HG03064 (cell line): ENCODE data around the gene MAP4K2.
"Not testable (repeated sequence)": the region's sequence is repeated elsewhere in the genome, so short reads cannot be mapped to it uniquely, and the experiment has no call there.

Experiments used
- ATAC-seq: cut with Tn5 transposase; IDR thresholded peaks from one replicate; pipeline ENCODE4 v1.9.1; 2021; ENCODE audit warnings: low read depth; ENCODE audit not compliant: unreplicated experiment

MAP4K2 gene

DNA sequence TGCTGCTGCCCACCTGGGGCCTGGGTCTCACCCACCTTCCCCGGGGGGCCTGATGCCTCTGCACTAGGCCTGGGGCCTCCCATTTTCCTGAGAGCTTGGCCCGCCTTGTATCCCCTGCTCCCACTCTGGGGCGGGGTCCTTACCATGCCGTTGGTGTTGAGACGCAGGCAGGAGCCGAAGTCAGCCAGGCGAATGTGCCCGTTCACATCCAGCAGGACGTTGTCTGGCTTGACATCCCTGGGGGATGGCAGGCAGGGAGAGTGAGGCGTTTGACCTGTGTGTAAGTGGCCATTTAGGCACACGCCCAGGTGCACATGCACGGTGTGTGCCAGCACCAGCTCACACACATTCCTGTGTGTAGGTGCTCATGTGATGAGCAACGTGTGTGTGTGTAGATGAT is 36.3 kb upstream of the MAP4K2 start:
- ATAC-seq: no peak

DNA sequence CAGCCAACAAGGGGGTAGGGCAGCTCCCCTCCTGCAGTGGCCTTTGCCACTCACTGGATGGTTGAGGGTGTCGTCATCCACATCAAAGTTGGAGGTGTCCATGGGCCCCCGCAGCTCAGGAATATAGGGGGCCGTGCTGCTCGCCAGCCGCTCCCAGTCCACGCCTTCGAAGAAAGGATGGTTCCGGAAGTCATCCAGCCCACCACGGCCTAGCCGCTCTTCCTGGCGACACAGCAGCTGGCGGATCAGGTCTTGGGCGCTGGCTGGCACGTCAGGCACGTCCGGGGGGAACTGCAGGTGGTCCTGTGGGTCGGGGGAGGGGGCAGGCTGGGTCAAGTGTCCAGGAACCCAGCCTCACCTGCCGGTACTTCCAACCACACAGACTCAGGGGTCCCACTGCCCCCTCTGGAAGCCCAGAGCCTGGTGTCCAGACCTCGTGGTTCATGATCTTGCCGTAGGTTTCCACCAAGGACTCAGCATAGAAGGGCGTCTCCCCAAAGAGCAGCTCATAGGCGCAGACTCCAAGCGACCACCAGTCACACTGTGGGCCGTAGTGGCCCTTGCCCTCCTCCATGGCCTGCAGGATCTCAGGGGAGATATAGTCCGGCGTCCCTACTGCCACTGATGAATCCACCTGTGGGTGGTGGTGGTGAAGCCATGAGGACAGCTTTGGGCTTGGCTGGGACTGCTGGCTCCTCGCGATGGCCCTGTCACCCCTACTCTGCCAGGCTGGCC is 35.8 kb upstream of the MAP4K2 start:
- ATAC-seq: no peak

DNA sequence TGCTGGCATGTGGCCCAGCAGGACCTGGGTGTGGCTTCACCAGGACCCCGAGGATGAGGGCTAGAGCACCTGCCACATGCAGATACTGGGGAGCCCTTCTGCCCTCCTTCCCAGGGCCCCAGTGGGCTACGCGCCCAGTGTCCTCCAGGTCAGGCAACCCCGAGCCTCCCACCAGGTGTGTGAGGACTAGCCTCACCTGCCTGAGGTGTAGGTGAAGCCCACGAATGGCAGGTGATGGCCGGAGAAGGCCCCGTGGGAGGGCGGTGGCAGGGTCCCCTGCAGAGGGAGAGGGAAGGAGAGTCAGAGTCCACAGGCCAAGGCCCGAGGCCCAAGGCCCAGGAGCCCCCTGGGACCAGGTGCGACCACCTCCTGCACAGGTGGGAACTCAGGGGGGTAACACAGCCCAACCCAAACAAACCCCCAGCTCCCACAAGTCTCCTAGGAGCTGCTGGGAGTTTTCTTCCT is 34.9 kb upstream of the MAP4K2 start:
- no peak for ATAC-seq

DNA sequence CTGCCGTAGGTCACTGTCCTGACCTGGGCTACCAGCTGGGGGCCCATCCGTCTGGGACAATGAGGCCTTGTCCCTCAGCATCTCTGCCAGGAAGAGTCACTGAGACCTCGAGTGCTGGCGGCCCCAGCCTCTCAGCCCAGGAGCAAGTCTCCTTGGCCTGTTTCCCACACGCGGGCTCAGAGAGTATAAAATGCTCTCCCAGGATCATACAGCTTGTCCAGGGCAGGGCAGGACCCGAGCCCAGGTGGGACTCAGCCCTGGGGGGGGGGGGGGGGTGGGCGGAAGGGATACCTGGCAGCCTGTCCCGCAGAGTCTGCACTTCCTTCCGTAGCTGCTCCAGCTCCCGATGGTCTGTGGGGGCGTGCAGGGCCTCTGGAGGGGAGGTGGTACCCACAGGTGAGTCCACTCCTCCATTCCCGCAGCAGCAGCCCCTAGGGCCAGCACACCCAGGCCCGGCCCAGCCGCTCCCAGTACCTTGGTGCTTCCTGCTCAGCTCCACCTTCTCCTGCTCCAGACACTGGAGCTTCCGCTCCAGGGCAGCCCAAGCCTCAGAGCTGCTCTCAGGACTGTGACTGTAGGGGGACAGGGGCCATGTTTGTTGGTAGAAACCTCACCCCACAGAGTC is 33.5 kb upstream of the MAP4K2 start:
- ATAC-seq: no peak

DNA sequence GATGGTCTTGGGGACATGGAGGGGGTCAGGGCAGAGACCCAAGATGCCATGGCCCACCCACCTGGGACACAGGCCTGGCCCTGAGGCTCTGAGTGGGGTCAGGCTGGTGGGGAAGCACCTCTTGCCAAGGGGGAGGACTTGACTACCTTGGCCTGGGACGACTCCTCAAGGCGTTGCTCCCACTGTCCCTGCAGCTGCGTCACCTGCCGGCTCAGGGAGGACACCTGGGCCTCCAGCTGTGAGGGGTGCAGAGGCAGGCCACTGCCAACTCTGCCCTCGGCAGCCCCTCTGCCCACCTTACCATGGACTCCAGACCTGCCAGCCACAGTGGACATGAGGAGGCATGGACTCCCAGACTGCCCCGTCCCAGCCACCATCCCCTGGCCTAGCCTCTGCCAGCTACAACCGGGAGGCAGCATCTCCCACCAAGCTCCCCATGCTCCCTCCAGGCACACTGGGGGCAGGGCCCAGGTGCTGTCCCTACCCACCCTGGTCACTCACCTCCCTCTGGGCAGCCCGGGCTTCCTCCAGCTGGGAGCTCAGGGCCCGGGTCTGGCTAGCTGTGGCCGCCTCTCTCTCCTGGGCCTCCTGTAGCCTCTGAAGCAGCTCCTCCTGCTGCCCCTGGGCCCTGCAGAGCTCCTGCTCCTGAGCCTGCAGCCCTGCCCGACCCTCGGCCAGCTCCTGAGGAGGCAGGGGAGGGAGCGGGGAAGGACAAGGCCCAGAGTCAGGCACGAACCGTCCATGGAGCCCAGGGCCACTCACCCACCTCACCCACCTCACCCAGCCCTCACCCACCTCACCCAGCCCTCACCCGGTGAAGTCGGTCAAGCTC is 32.8 kb upstream of the MAP4K2 start:
- ATAC-seq: no peak

DNA sequence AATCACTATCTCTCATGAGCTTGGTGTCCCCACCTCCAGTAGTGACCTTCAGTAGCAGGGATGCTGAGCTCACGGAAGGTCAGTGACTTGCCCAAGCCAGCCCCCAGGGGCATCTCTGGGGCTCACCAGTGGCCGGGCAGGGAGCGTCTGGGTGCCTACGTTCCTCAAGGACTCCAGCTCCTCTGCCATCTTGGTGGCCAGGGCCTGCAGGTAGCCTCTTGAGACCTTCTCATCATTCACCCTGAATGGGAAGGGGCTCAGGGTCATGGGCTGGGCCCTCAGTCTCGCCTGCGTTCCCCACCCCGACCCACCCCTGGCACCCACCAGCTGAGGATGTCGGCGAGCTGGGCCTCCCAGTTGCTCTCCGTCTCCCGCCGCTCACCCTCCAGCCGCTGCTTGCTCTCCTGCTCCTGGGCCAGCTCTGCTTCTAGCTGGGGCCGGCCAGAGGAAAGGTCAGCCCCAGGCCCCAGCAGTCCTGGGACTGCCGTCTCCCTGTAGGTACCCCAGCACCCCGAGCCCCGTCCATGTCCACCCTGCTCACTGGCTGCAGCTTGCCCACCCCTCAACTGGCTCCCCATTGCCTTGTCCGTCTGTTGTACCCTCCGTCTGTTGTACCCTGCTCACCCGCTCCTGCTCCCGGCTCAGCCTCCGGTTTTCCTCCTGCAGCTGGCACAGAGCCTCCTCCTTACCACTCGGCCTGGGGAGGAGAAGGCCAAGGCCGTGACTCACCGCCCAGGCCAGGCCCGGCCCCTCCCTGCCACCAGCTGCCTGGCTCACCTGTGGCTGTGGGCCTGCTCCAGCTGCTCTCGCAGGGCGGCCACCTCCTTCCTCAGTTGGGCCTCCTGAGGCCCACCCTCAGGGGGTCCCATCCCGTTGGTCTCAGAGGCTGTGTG is 32.0 kb upstream of the MAP4K2 start:
- ATAC-seq: no peak

DNA sequence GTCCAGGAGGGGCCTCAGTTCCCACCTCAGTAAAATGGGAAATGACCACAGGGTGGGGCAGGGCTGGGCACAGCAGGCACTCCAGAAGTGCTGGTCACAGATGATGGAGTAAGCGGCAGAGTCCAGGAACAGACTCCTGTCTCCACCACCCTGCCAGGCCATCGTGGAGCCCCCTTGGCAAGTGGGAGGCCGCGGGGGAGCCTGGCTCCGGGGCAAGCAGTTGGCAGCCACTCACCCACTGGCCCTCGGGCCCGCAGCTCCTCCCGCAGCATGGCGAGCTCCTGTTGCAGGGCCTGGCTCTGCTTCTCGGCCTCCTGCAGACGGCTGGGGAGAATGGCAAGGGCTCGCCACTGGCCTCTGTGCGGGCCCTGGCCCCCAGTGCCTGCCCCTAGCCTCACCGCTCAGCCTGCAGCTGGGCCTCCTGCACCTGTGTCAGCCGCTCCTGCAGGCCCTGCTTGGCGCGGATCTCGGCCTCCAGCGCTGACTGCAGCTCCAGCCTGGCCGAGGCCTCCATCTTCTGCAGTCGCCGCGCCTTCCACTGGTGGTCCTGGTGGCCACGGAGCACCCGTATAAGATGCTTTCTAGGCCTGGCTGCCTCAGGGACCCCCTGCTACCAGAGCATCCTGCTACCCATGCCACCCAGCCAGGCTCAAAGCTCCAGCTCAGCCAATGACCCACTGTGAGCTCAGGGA is 31.2 kb upstream of the MAP4K2 start:
- no peak for ATAC-seq

DNA sequence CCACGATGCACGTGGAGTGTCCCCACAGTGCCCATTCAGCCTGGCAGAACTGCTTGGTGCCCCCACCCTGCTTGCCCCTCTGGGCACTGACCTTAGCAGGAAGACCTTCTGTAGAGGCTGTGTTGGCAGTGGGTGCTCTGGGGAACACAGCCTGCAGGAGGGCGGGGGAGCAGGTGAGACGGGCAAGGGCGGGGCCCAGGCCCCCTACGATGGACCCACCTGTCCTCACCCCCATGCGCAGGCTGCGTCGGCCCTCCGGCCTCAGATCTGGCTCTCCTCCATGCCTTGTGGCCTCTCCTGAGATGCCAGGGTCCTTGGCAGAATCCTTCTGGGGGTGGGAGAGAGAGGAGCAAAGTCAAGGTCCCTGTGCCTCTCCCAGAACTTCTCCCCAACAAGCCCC is 30.5 kb upstream of the MAP4K2 start:
- no peak for ATAC-seq

DNA sequence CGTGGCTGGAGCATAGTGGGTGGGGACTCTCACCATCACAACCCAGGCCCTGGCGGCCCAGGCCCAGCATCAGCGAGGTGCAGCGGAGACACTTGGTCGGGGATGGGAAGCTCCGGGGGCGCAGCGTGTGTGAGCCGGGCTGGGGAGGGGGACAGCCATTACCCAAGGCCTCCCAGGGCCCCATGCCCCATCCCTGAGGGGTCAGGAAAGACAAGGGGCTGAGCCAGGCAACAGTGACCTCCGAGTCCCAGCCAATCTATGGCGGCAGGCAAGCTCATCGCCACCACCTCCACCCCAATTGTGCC is 30.1 kb upstream of the MAP4K2 start:
- ATAC-seq: no peak

DNA sequence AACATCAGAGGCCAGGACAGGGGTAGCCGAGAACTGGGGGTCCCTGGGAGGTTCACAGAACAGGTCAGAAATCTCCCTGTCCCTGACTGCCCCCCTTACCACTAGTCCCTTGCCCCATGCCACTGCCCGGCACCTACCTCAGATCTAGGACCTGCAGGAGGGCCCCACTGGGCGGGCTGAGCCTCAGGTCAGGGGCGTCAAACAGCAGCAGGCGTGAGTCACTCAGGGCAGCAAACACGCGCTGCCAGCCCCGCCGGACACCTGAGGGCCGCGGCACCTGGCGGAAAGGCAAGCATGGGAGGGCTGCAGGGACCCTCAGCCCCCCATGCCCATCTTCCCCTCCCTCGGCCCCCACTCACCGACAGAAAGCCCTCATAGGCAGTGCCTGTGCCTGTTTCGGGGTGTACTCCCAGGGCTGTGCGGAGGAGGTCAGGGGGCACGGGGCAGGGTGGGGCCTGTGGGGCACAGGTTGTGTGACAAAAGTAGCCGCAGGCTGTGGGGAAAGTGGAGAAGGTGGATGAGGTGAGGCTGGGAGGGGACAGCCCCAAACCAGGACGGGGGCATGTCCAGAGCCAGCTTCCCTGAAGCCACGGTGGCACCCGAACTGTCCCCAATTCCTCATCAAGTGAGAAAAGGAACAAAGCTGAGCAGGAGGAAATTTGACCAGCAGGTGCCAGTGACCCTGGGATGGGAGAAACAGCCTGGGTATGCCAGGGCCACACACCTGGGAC is 29.6 kb upstream of the MAP4K2 start:
- ATAC-seq: no peak

DNA sequence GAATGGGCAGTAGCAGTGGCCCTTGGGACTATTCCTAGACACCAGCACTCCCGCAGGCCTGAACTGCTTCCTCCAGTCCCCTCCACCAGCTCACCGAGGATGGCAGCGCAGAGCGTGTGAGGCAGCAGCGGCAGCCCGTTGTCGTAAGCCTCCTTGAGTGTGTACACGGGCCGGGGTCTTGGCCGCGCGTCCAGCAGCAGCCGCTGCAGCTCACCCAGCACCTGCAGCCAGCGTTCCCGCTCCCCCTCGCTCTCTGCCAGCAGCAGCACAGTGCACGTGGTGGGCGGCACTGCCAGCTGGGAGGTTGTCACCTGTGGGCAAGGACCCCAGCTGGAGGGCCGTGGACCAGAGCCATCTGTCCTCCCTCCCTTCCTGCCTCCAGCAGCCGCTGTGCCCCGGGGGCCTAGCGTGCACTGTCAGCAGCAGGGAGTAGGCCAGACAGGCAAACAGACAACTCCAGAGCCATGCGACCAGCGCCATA is 28.4 kb upstream of the MAP4K2 start:
- no peak for ATAC-seq

DNA sequence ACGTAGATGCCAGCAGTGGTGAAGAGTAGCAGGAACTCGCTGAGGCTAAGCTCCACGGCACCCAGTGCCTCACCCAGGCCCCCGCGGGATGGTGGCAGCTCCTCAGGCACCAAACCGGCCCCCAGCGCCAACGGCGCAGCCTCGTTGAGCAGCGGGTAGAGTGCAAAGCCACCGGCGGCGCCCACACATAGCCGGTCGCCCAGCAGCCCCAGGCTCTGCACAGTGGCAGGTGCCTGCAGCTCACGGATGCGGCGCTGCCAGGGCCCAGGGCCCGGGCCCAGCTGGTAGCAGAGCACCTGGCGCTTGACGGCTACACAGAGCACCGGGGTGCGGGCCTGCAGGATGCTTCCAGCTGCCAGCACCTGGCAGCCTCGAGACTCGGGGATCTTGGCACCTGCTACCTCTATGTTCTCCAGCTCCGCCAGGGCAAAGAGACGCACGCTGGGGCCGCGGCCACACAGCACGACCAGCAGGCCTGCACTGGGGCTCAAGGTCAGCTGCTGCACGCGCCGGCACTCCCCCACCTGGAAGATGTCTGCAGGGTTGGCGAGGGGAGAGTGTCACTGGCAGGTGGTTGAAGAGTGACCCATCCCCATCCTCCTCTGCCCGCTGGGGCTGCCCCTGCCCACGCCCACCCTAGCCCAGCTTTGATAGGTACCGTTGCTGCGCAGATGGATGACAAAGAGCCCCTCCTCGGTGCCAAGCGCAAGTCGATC is 26.7 kb upstream of the MAP4K2 start:
- no peak for ATAC-seq

DNA sequence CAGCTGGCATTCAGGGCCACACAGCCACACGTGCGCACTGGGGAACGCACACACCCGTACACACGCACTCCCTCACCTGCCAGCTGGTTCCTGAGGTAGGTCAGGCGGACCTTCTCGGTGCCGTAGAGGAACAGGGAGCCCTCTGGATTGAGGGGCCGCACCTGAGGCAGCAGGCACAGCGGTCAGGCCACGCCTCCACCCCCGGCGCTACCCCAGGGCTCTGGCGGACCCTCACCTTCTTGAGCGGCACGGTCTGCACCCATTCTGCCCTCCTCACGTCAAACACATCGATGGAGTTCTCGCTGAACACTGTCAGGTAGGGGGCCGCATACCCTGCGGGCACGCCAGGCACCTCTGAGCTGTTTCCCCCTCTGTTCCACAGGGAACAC is 24.4 kb upstream of the MAP4K2 start:
- ATAC-seq: no peak

DNA sequence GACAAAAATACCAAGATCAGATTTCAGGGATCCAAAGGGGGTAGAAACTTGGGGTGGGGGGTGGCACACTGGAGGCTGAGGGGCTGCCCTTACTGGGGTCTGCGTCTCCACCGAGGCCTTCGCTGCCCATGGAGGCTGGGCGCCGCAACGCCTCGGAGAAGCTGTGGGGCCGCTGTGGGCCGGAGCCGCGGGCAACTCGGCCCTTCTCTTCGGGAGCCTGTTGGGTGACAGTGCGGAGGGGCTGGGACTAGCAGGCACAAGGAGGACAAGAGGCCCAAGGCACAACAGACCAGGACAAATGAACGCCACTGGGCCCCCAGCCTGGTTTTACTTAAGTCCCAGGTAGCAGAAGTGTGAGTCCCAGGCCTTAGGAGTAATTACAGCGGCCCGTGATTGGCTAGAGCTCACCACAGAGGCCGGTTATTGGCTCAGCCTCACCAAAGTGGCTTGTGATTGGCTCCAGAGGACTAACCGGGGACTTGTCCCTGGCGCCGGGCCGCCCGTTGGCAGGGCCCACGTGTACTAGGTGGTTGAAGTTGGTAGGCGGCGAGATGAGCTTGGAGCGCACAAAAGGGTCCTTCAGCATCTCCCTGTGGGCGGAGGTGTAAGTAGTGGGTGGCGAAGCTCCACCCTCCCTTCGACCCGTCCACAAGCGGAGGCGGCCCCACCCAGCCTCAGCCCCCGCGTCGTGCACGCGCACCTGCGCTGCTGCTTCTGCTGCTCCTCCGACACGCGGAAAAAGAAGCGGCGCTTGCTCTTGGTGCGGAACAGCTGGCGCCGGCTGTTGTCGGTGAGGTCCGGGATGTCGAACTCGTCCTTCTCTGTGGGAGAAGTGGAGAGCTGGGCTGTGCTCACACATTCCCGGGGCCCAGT is 23.8 kb upstream of the MAP4K2 start:
- no peak for ATAC-seq

DNA sequence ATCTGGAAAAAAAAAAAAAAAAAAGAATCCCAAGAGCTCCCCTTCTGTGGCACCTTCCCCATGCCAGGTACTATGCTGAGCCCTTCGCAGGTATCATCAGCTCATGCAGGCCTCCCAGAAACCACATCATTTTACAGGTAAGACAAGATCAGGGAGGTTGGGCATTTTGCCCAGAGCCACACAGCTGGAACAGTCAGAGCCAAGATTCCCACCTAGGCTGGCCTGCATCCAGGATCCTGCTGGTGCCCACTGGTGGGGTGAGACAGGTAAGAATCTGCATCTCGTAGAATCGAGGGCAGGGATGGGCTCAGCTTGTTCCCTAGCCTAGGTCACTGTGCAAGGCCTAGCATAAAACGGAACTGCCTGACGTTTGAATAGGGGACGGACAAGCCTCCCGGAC is 23.0 kb upstream of the MAP4K2 start:
- ATAC-seq: no peak

DNA sequence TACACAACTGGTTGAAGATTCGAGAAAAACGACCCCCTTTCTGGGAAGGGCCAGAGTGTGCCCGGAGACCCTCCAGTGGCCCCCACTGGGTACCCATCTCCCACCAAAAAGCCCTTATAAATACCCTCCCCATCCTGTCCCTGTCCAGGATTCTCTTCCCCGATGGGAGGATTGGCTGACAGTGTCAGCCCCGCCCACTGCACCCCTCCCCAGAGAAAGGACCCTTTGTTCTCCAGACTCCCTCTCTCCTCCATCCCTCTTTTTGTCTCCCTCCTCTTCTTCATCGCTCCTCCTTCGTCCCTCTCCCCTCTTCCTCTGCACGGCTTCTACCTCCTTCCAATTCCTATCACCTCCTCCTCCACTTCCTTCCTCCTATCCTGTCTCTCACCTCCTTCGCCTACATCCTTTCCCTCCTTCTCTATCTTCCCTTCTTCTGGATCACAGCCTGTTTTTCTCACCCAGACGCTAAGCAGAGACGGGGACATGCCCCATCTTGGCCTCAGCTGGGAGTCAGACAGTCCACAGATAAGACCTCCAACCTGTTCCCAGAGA is 20.6 kb upstream of the MAP4K2 start:
- no peak for ATAC-seq

DNA sequence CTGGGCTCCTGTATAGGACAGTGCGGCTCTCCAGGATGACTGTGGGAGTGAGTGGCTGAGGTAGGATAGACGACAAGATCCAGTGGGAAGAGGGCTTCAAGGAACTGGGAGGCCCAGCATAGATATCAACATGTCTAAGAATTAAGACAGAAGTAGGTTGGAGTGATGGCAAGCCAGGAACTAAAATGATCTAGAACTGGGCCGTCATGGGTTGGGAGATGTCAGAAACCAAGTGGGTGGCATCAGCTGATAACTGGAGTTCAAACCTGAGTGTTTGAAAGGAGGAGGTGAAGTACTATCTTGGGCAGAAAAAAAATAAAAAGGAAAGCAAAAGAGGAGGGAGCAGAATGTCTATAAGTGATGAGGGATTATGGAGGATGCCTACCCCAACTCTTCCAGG is 14.5 kb upstream of the MAP4K2 start:
- no peak for ATAC-seq

DNA sequence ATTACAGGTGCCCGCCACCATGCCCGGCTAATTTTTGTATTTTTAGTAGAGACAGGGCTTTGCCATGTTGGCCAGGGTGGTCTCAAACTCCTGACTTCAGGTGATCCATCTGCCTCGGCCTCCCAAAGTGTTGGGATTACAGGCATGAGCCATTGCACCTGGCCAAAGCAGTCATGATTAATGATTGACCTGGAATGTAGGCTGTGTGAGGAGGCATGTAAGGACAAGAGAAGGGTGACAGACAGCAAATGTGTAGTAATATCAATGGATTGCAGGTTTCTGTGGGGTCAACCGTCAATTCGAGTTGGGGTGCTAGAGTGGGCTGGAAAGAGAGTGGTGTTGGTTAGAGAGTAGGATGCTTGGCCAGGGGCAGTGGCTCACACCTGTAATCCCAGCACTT is 12.4 kb upstream of the MAP4K2 start:
- not testable (repeated sequence) for ATAC-seq
